ENCODE data around the gene JMJD1C. TPM values are rescaled to one million over a fixed set of nuclear protein-coding genes. Genes with fewer than 3 reads are reported as not detected.
"Not testable (repeated sequence)": the region's sequence is repeated elsewhere in the genome, so short reads cannot be mapped to it uniquely, and the experiment has no call there.

The JMJD1C gene
- total RNA-seq, 2 donors from 2014 or later: 91.8 to 103 TPM

DNA sequence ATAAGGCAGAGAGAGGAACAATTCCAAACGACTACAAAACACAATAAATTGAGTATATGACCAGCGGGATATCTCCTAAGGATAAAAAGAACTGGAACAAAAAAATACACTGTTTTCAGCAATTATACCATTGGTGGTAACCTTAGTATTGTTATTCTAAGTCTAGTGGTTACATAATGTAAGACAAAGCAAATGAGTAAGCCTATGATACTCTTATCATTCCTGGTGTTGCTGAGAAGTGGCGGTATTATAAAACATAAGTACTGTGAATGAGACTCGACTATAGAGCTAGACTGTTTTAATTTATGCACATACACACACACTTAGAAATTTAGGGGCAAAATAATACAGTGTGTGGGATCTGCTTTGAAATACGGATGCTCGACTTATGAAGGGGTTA lies 225.0 kb downstream of the JMJD1C start:
- Histone ChIP-seq H3K4me1 (peaks cover 20% of the 10 kb centered on the region), H3K27ac (no peak overlapping the region), H3K4me3 (no peak overlapping the region), H3K27me3 (no peaks in the 10 kb centered on the region), H3K9me3 (no peaks in the 10 kb centered on the region), H3K36me3 (replicated peaks in 1 of 2; ENCODE audit: insufficient read depth in 1 of 2, low read depth in 2 of 2) (no peaks in the 10 kb centered on the region)
- ATAC-seq (no peak), DNase-seq (no peak)
- no peak for TF ChIP-seq POLR2A (IDR thresholded peaks at IDR 0.05)
- TF ChIP-seq CTCF (IDR thresholded peaks at IDR 0.05): no peak
- intact Hi-C loops (cut with DNase I): no loop called here
- 80 to 86% methylated on average over 6 of the region's 6 CpGs for WGBS, 2 donors

DNA sequence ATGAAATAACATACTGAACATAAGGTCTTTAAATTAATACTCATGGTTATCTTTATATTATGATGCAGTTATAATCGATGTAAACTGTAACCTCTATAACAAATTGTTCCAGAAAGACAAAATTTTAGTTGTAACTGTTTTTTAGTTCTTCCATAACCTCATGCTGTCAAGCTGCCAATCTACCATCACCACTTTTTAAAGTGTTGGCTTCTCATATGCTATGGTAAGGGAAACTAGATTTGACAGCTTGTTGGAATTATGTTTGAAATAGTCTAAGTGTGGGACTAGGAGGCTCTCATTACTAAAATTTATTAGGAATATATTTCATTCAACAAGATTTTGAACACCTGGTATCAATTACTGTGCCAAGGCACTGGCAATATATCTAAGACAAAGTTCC lies 227.3 kb downstream of the JMJD1C start:
- TF ChIP-seq POLR2A (IDR thresholded peaks at IDR 0.05) (no peak), CTCF (IDR thresholded peaks at IDR 0.05) (no peak)
- Histone ChIP-seq H3K27ac (no peak overlapping the region), H3K4me3 (no peak overlapping the region), H3K4me1 (peaks cover 23% of the 10 kb centered on the region), H3K9me3 (no peaks in the 10 kb centered on the region), H3K36me3 (replicated peaks in 1 of 2; ENCODE audit: insufficient read depth in 1 of 2, low read depth in 2 of 2) (no peaks in the 10 kb centered on the region), H3K27me3 (no peaks in the 10 kb centered on the region)
- no peak for DNase-seq
- no peak for ATAC-seq
- WGBS, 2 donors: 81 to 87% methylated on average over 1 of the region's 1 CpG
- intact Hi-C loops (cut with DNase I): no loop called here

DNA sequence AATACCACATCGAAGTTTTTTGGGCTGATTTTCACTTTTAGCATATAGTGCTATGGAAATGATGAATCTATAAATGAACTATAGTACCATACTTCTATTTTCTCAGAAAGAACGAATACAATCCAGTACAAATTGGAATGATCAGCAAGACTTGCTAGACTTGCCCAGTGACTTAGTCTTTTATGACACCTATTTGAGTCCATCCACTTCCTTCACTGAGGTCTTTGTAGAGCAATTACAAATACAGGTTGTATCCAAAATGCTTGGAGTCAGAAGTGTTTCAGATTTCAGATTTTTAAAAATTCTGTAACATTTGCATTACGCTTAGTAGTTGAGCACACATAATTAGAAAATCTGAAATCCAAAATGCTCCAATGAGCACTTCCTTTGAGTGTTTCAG lies 228.4 kb downstream of the JMJD1C start:
- peak overlapping the region in 3 of 4 donors; percentile 55 to 91 (median 71) for H3K27ac ChIP-seq
- no peaks in the 10 kb centered on the region for H3K27me3 ChIP-seq
- no peaks in the 10 kb centered on the region for H3K36me3 ChIP-seq (replicated peaks in 1 of 2; ENCODE audit: insufficient read depth in 1 of 2, low read depth in 2 of 2)
- DNase-seq (no peak), ATAC-seq (no peak)
- peaks cover 32% of the 10 kb centered on the region for H3K4me1 ChIP-seq
- intact Hi-C loops (cut with DNase I): no loop called here
- H3K9me3 ChIP-seq: no peaks in the 10 kb centered on the region
- TF ChIP-seq CTCF (IDR thresholded peaks at IDR 0.05): no peak
- 84 to 94% methylated on average over 3 of the region's 3 CpGs for WGBS, 2 donors
- H3K4me3 ChIP-seq: no peak overlapping the region

GRCh38 chr10:63236113-63236935 lies 229.5 kb downstream of the JMJD1C start:
- Histone ChIP-seq H3K4me1 (peaks cover 39% of the 10 kb centered on the region), H3K27ac (peak overlapping the region; percentile 27 to 91 (median 63)), H3K36me3 (replicated peaks in 1 of 2; ENCODE audit: insufficient read depth in 1 of 2, low read depth in 2 of 2) (no peaks in the 10 kb centered on the region), H3K9me3 (no peaks in the 10 kb centered on the region), H3K4me3 (no peak overlapping the region), H3K27me3 (no peaks in the 10 kb centered on the region)
- TF ChIP-seq CTCF (IDR thresholded peaks at IDR 0.05) (peak in 1 of 7 experiments; percentile 4), POLR2A (IDR thresholded peaks at IDR 0.05) (no peak)
- ATAC-seq (peak; percentile 95), DNase-seq (peak in 2 of 4 donors; percentile 34 to 64)
- intact Hi-C loops (cut with DNase I): no loop called here
- WGBS, 2 donors: 78 to 84% methylated on average over 2 of the region's 2 CpGs

- 89 to 93% methylated on average over 10 of the region's 10 CpGs for WGBS, 2 donors
- H3K4me1 ChIP-seq: peaks cover 39% of the 10 kb centered on the region
- DNase-seq; H3K27me3 ChIP-seq; ATAC-seq; intact Hi-C loops (cut with DNase I); H3K9me3 ChIP-seq; H3K36me3 ChIP-seq (replicated peaks in 1 of 2; ENCODE audit: insufficient read depth in 1 of 2, low read depth in 2 of 2); H3K4me3 ChIP-seq: not testable (repeated sequence)
- H3K27ac ChIP-seq: peak overlapping the region in 1 of 4 donors; percentile 91
Measured at GRCh38 chr10:63235136-63235535, 230.6 kb downstream of the JMJD1C start.
